ENCODE results near the gene VPS13C. TPM values are rescaled to one million over a fixed set of nuclear protein-coding genes. Genes with fewer than 3 reads are reported as not detected.

Gene VPS13C
- total RNA-seq, 1 experiment from 2014 or later: 18.6 TPM

- TF ChIP-seq SP1 (IDR thresholded peaks at IDR 0.05; ENCODE audit: low read depth): no peak
- TF ChIP-seq ELF1 (IDR thresholded peaks at IDR 0.05; ENCODE audit: borderline replicate concordance, low read depth): no peak
- TF ChIP-seq SRF (IDR thresholded peaks at IDR 0.05; ENCODE audit: low read depth): no peak
- TF ChIP-seq ATF3 (IDR thresholded peaks at IDR 0.05): no peak
- no peak for TF ChIP-seq RAD21 (IDR thresholded peaks at IDR 0.05; ENCODE audit: low read depth)
- TF ChIP-seq CEBPB (IDR thresholded peaks at IDR 0.05; ENCODE audit: low read depth): no peak
- no peak for TF ChIP-seq ZFX (IDR thresholded peaks at IDR 0.05)
- no peak for TF ChIP-seq SIN3A (IDR thresholded peaks at IDR 0.05; ENCODE audit: low read depth)
- TF ChIP-seq REST (IDR thresholded peaks at IDR 0.05; ENCODE audit: low read depth): no peak
Observed at GRCh38 chr15:61879219-61879618, 181.0 kb downstream of the VPS13C start (continued).

- Histone ChIP-seq H3K79me2 (ENCODE audit: insufficient read depth, low read length) (no peaks in the 10 kb centered on the region), H3K4me2 (ENCODE audit: low read length) (no peak overlapping the region), H3K27ac (ENCODE audit: low read depth, low read length) (no peak overlapping the region), H4K20me1 (ENCODE audit: insufficient read depth) (no peaks in the 10 kb centered on the region), H2AFZ (ENCODE audit: low read depth, low read length, poor library complexity, severe bottlenecking) (no peak overlapping the region), H3K4me3 (replicated peaks in 1 of 2; ENCODE audit: low read depth in 1 of 2, low read length in 2 of 2) (no peak overlapping the region), H3K9me2 (ENCODE audit: insufficient read depth) (no peaks in the 10 kb centered on the region), H3K4me1 (ENCODE audit: control insufficient read depth in 1 of 2, insufficient read depth in 2 of 2, low read length in 2 of 2) (no peaks in the 10 kb centered on the region), H3K36me3 (ENCODE audit: control insufficient read depth in 1 of 2, insufficient read depth in 2 of 2, low read length in 2 of 2) (no peaks in the 10 kb centered on the region), H3K27me3 (ENCODE audit: insufficient read depth, low read length) (no peaks in the 10 kb centered on the region), H3K9me3 (ENCODE audit: control insufficient read depth in 1 of 2, insufficient read depth in 1 of 2, low read depth in 1 of 2, low read length in 2 of 2) (no peaks in the 10 kb centered on the region), H3K9ac (ENCODE audit: low read length) (no peak overlapping the region)
- peak; percentile 65 for ATAC-seq
- peak; percentile 12 for DNase-seq (ENCODE audit: low read depth, low spot score)
- RAD21 ChIA-PET (ENCODE audit: low non-redundant PET in 1 of 2, low total read pairs in 2 of 2, uncharacterized antibody in 2 of 2, unreplicated experiment in 2 of 2): no interaction called here
- BruUV-seq (replicated peaks): no TSS peak
- intact Hi-C loops (cut with micrococcal nuclease): loop anchor here (1.0 to 10.0 kb wide), 4 partner anchors 200 to 443 kb away; no protein-coding TSS in a partner anchor
- POLR2A ChIA-PET: no interaction called here
- CTCF ChIA-PET: interaction anchor here (0.8 to 2.0 kb wide), 5 partner anchors 34 to 435 kb away, joined by 3 to 12 read pairs (median 3); partner anchors contain the start of gene VPS13C
- TF ChIP-seq TCF7L2 (IDR thresholded peaks at IDR 0.05; ENCODE audit: borderline replicate concordance, extremely low read depth, insufficient read depth, insufficient read length): no peak
- peak; percentile 68 for TF ChIP-seq RAD21 (IDR thresholded peaks at IDR 0.05; ENCODE audit: low read depth)
- TF ChIP-seq CTCF (IDR thresholded peaks at IDR 0.05 in 2 of 3, conservative IDR thresholded peaks at IDR 0.05 in 1 of 3; ENCODE audit: borderline replicate concordance in 1 of 3, insufficient read depth in 1 of 3, low read depth in 2 of 3, low read length in 2 of 3): peak; percentile 44 to 73 (median 46); a peak in 5 of 6 replicates
Observed at GRCh38 chr15:61871926-61872522, 188.2 kb downstream of the VPS13C start.
